Astrocyte of the cerebellum (primary cell): ENCODE data around the gene ZNF529.

Experiments used
- DNase-seq: peaks from one replicate; pipeline ENCODE4 v3.0.0-alpha.2; 2011; ENCODE audit warnings: low read depth
- H3K4me3 ChIP-seq: 2 replicates; pipeline ENCODE4 v1.5.1; 2011; ENCODE audit warnings: mild to moderate bottlenecking, low read depth, low read length, moderate library complexity
- in situ Hi-C: cut with HindIII; loops from 2 replicates; pipeline ENCODE4 v1.10.0; 2017; ENCODE audit warnings: low sequenced_read_pairs
- TF ChIP-seq, protein P1 (sequence below): IDR thresholded peaks from 2 replicates; pipeline ENCODE4 v1.5.1; 2012; ENCODE audit warnings: low read length, low read depth, moderate library complexity, mild to moderate bottlenecking; ENCODE audit errors: missing control alignments

The ZNF529 gene

GRCh38 chr19:36528921-36529518, 44.1 kb downstream of the ZNF529 start:
- DNase-seq, result no peak
- TF ChIP-seq, protein P1, sequence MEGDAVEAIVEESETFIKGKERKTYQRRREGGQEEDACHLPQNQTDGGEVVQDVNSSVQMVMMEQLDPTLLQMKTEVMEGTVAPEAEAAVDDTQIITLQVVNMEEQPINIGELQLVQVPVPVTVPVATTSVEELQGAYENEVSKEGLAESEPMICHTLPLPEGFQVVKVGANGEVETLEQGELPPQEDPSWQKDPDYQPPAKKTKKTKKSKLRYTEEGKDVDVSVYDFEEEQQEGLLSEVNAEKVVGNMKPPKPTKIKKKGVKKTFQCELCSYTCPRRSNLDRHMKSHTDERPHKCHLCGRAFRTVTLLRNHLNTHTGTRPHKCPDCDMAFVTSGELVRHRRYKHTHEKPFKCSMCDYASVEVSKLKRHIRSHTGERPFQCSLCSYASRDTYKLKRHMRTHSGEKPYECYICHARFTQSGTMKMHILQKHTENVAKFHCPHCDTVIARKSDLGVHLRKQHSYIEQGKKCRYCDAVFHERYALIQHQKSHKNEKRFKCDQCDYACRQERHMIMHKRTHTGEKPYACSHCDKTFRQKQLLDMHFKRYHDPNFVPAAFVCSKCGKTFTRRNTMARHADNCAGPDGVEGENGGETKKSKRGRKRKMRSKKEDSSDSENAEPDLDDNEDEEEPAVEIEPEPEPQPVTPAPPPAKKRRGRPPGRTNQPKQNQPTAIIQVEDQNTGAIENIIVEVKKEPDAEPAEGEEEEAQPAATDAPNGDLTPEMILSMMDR, result no peak
- in situ Hi-C loops, result no loop called here
- peak overlapping the region; percentile 95 for H3K4me3 ChIP-seq

DNA sequence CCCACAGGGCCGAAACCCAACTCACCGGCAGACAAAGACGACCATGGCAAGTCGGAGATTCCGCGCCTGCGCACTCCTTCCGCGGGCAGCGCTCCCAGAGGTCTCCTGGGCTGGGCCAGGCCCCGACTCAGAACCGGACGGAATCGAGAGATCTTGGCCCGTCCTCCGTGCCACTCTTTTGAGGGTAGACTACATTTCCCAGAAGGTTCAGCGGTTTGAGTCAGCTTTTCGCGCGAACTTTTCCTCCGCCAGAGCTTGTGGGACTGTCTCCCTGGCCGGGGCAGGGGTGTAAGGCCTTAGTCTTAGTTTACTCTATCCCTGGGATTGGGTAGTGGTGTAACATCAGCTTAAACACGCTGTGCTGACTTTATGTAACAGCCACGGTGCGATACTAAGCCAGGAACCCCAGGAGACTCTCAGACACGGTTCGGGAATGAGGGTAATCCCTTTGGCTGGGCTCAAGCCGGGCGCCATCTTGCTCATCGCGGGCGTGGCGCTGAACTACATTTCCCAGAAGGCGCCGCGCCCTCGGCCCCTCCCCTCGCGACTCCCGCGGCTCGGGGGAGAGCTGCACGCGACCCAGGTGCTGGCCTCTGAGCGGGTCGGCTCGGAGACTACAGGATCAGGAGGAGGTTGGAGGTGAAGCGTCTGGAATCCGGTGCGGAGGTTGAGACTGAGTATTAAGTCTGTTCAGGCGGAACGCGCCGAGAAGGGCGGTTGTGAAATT, 44.7 kb downstream of the ZNF529 start, which contains the start of gene ZNF260:
Gene ZNF260 (minus strand): TSS at position 78 of the 727 bp plus-strand sequence. CDS start 13,033 bp downstream, outside the sequence.
- TF ChIP-seq, protein P1, result no peak
- in situ Hi-C loops, result no loop called here
- peak within 1 kb of the TSS; percentile 95 for H3K4me3 ChIP-seq
- DNase-seq, result peak; percentile 97

DNA sequence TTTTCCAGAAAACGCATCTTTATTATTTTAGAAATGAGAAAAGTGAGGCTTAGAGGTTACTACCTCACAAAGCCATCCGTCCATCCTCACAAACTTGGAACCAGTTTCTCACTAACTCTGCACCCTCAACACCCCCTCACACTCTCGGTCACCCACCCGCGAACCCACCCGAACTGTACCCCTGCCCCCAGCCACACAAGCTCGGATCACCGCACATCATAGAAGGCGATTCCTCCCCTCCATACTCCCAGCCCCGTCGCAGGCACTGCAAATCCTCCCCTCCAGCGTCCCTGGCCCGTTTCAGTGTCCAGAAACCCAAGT, 45.3 kb downstream of the ZNF529 start:
- in situ Hi-C loops, result no loop called here
- DNase-seq, result no peak
- TF ChIP-seq, protein P1, result no peak
- peak overlapping the region; percentile 95 for H3K4me3 ChIP-seq

DNA sequence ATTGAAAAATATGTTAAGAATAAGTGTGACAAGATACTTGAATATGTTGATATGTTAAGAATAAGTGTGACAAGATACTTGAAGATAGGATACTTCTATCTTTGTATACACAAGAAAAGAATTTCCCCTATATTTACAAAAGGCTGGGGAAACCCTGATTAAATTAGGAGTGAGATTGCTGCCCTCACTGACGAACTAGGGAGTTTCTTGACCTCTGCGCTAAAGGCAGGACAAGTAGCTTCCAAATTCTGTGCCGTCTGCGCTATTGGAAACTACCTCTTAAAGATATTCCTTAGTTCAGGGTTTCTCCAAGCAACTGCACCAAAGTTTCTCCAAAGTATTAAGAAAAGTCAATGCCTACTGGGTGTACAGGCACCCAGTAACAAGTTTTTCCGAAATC, 45.8 kb downstream of the ZNF529 start:
- in situ Hi-C loops, result no loop called here
- DNase-seq, result no peak
- peak overlapping the region; percentile 95 for H3K4me3 ChIP-seq
- TF ChIP-seq, protein P1, result no peak

DNA sequence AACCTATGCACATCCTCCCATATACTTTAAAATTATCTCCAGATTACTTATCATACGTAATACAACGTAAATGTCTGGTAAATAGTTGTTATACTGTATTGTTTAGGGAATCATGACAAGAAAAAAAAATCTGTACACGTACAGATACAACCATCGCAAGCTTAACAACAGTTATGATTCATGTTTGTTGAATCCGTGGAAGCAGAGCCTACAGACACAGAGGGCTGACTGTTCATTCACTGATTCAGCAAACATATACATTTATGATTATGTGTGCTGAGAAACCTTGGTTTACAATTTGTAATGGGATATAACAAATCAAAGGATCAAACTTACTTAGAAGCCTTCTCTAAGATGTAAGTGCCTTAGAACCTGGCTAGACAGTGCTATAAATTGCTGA, 46.5 kb downstream of the ZNF529 start:
- peak overlapping the region; percentile 95 for H3K4me3 ChIP-seq
- TF ChIP-seq, protein P1, result no peak
- in situ Hi-C loops, result no loop called here
- no peak for DNase-seq

GRCh38 chr19:36524617-36525016, 48.5 kb downstream of the ZNF529 start:
- no peak for DNase-seq
- TF ChIP-seq, protein P1, result no peak
- in situ Hi-C loops, result no loop called here
- no peak overlapping the region for H3K4me3 ChIP-seq
